HL-60/S4 treated with retinoic acid at 250 ng/mL for 4 days and 3 days (cell line): ENCODE data around the gene IL31RA.

ENCODE experiments used
- in situ Hi-C: fragments of 300-500 bp; cut with MboI; formaldehyde crosslinking; loops from 2 replicates; pipeline ENCODE4 v1.7.0; 2022; ENCODE audit warnings: low sequenced_read_pairs

Gene IL31RA

GRCh38 chr5:55969956-55970355, 118.8 kb downstream of the IL31RA start:
- in situ Hi-C loops = no loop called here
